GM21737 (cell line): ENCODE results near the gene NGF.

Source experiments
- ATAC-seq: cut with Tn5 transposase; IDR thresholded peaks from one replicate; pipeline ENCODE4 v1.9.1; 2021; ENCODE audit warnings: mild to moderate bottlenecking, moderate library complexity; ENCODE audit not compliant: unreplicated experiment

Gene NGF

DNA sequence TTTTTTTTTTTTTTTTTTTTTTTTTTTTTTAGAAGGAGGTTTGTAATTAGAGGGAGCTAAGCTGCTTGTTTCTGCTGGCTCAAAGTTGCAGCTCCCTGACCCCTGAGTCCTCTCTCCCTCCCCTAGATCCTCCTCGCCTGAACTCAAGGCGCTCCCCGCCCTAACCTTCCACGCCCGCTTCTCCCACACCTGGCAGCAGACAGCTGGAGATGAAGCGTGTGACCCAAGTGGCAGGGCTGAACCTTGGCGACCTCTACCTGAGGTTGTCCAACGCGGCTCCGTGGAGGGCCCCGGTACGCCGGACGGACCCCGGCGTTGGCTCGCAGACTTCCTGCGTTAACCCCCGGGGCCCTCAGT lies 795 bp downstream of the NGF start:
- no peak for ATAC-seq

DNA sequence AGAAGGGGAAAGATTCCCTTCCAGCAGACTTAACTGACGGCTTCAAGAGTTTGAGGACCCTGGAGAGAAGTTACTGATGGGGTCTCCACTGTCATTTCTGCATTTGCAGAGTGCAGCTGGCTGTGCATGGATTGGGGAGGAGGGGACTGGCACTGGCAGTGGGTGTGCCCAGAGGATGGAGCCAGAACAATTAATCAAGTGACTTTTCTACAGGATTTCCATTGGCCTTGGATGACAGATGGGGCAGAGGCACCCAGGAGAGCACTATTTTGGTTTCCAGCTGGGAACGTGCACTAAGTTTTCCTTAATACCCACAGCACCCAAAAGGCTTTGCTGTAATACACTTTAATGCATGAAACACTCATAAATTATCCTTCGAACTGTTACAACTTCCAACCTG lies 1.3 kb downstream of the NGF start:
- ATAC-seq: no peak

DNA sequence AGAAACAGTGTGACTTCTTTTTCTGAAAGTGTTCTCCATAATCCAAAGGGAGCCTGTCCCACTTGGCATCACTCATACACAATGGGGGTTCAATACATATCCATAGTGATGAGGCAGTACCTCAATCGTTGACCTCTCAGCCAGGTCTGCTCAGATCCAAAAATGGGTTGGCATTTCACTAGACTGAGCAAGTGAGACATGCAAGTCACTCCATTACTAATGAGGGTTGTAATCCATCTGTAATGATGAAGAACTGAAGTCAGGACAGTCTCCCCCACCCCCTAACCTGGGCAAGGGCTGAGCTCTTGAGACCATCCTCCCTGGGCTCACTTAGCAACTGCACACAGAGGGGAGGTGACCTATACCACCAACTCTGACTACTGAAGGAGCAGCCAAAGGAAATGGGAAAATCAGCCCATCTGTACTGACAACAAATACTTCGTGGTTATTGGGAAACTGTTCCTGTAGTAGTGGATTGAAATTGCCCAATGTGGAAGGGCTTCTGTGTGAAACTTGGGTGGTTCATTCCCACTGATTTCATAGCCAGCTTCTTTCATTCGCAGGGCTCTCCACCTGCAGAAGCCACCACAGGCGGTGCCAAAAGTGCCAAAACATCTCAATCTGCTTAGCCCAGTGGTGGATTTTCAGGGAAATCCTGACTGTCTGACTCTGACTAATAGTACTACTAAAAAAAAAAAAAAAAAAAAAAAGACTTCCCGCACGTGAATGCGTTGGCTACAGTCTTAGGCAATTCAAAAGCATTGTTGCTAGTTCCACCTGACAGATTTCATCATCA lies 5.0 kb downstream of the NGF start:
- no peak for ATAC-seq

DNA sequence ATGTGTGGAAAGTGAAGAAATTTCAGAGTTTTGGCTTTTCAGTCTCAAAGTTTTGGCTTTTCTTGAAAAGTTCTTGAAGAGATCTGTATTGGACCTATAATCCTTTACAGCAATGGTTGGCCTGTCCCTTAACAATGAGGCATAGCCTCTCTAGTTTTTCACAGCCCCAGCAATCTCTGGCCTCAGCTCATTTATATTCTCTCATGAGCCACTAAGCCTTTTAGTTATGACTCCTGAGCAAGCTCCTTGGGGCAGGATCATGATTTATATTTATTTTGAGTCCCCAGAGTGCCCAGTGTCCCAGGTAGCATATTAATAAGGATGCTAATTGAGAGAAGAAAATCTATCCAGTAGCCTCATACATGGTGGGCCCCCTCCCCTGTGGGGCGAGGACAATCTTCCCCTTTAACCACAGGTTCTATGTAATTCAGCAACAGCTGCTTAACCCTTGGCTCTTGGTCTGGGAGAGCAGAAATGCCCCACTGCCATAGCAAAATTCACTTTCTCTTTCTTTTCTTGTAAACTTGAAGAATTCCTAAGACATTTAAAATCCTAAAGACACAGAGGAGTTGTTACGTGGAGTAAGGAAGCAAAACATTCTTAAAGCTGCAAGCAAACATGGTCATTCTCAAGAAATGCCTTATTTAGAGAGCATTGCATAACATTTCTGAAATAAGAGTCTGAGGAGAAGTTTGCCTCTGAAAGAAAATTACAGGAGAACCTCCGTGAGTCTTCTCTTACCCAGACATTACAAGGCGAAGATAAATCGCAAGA lies 6.3 kb downstream of the NGF start:
- ATAC-seq: no peak

- no peak for ATAC-seq
These were observed 7.5 kb downstream of the NGF start for GRCh38 chr1:115330480-115331013.

- ATAC-seq: no peak
These were observed 8.1 kb downstream of the NGF start for GRCh38 chr1:115329965-115330364.

DNA sequence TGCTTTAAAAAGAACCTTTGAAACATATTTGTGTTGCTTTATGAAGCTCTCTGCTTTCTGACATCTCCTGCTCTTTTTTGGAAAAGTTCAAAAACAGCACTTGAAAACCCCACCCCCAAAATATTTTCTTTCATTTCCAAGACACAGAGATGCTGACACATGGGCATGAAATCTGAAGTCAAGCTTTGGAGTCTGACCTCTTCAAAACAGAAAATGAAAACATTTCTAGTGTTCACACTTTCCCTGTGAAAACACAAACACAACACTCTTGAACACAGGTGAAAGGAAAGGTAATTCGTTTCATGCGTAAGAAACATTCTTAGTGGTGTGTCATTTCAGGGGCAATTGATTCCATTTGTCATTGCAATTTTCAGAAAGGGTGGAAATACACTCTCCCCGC lies 10.8 kb downstream of the NGF start:
- ATAC-seq: no peak

DNA sequence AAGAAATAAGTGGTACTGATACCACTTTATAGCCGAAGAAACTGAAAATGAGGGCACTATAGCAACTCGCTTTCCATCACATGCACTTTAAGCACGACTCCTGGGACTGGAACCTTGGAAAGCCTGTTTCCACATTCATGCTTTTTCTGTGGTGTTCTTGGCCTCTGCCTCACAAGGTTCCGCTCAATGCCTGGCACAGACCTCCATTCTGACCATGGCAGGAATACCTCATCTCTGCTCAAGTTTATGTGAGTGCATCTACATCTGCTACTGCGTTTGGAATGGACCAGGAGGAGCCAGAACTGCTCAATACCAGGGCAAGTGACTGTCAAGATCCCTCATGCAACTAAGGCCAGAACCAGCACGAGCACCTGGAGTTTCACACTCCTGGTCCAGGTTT lies 11.6 kb downstream of the NGF start:
- ATAC-seq: no peak

DNA sequence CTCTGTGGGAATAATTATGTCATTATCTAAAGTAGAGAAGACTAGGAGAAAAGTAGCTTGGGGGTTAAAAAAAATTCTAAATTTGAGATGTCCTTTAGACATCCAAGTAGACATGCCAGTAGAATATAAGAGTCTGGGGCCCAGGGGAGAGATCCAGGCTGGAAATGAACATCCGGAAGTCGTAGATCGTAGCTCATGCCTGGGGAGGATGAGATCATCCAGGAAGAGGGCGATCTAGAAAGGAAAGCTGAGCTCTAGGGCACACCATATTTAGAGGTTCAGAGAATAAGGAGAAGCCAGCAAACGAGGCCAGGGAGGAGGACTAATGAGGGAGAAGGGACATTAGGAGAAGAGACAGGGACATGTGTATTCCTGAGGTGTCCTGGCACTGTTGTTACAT lies 12.2 kb downstream of the NGF start:
- no peak for ATAC-seq

- no peak for ATAC-seq
These were observed 13.2 kb downstream of the NGF start for GRCh38 chr1:115324649-115325420.

- ATAC-seq: no peak
These were observed 14.6 kb downstream of the NGF start for GRCh38 chr1:115323366-115324004.

- ATAC-seq: no peak
These were observed 15.4 kb downstream of the NGF start for GRCh38 chr1:115322631-115323030.

DNA sequence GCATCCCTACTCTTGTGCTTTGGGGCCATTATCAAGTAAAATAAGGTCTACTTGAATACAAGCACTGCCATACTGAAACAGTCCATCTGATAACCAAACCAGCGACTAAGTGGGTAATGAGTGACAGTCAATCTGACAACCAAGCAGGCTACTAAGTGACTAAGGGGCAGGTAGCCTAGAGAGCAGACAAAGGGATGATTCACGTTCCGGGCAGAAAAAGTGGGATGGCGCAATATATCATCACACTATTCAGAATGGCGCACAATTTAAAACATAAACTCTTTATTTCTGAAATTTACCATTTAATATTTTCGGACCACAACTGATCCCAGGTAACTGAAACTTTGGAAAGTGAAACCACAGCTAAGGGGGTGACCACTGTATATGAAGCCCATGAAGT lies 17.7 kb downstream of the NGF start:
- ATAC-seq: no peak

DNA sequence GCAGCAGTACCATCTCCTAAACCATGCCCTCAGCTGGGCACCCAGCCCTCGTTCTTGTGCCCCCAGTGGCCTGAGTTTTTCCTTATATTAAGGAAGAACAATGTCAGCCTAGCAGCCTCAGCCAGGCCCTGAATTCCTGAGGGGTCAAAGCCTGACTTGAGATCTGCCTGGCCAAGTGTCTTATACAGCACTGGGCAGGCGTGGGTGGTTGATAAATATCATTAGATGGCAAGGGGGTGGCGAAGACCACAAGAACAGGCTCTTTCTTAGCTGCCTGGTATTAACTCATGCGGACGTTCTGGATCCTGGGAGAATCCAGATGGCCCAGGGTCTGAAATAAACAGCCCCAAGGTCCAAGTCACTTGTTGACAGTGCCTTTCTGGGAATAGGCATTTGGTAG lies 18.3 kb downstream of the NGF start:
- ATAC-seq: no peak

DNA sequence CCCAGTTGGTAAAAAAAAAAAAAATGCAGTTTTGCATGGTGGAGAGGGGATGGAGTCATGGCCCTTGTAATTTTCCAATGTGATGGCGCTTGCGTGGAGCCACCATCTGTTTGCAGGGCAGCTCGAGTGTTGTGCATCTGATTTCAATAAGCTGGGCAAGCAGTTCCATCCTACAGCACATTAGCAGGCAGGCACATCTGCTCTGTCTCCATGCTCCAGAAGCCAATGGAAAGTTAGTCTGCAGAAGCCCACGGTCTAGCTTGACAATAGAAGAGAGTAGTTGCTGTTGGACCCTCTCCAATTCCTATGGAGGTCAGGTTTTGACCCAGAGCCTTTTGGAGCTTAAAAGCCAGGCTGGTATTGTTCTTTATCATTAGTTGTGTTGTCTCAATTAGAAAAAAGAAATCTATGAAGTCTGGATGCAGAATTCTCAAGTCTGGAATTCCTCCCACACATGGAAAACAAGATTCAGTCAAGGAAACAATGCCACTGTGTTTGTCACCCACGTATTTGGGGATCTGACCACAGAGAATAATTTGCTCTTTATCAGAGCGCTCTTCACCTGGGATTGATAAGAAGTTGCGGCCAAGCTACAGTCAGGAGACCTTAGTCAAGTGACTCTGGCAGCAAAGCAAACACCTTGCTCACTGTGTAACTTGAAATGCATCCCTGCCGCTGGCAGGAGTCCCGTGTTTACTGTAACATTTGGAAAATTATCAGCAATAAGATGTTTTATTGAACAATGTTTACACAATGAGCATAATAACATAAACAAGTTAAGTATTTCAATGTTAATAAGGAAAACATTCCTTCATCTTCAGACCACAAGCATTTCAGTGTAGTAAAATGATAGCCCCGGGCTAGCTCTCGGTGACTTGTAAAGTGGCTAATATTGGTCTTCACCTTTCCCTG lies 20.7 kb downstream of the NGF start:
- no peak for ATAC-seq

- ATAC-seq: no peak
These were observed 23.3 kb downstream of the NGF start for GRCh38 chr1:115314765-115315164.

DNA sequence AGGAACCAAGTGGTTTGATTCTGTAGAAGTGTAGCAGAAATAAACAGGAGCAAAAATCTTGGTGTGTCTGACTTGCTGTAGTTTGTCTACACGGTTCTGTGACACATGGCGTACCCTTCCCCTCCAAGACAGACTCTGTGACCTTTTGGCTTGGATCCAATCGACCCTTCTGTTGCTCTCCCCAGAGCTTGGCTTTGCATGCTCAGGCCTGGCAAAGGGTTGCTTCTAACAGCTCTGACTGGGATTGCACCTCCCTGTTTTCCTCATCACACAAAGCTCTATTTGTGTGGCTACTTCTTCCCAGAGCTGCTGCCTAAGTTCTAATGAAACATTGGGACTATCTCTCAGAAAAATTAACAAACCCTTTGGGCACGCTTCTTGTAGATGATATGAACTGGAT lies 24.0 kb downstream of the NGF start:
- no peak for ATAC-seq

DNA sequence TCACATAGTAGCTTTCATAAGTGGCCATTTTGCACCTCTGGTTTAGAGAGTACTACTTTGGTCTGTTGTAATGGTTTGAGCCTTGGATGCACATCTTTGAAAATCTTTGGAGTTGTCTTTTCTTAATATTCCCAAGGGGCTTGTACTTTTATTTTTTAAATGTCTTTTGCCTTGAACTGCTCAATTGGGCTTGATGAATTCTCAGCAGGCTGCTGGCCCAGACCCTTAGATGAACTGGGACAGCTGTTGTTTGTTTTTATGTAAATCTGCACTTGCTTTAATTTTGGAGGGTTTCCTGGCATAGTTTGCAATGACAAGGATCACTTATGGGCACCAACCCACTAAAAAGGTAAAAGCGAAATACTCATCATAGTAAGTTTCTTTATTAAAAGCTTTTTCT lies 24.9 kb downstream of the NGF start:
- no peak for ATAC-seq

GRCh38 chr1:115312742-115313141 lies 25.3 kb downstream of the NGF start:
- no peak for ATAC-seq

DNA sequence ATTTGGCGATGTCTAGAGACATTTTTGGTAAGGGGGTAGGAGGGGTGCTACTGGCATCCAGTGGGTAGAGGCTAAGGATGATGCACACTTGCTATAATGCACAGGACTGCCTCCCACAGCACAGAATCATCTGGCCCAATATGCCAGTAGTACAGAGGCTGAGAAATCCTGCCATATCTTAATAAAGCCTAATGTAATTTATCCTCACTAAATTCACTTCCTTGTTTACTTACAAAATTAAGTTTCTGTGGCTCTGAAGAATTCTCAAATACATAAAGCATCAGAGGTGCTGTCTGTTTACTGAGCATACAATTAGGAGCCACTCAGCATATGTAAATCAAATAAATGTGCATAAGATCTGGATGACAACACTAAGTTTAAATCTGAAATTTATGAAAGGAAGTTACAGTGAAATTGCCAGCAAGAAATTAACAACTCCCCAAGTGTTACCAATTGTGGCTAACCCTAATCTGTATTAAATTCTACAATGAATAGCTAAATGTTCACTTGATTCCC lies 26.5 kb downstream of the NGF start:
- no peak for ATAC-seq
